Measurements from ENCODE around the gene PRR23E. TPM values are rescaled to one million over a fixed set of nuclear protein-coding genes. Genes with fewer than 3 reads are reported as not detected.

PRR23E gene
- total and polyA plus RNA-seq, 12 donors = not detected

- TF ChIP-seq CTCF (IDR thresholded peaks at IDR 0.05) = no peak
- Histone ChIP-seq H3K9me3 (peaks cover 0 to 22% (median 0%) of the 10 kb centered on the region in 11 donors), H3K27ac (no peak overlapping the region), H3K4me1 (no peaks in the 10 kb centered on the region), H3K4me3 (no peak overlapping the region), H3K36me3 (no peaks in the 10 kb centered on the region), H3K27me3 (peaks cover 0 to 4% (median 0%) of the 10 kb centered on the region in 7 donors)
- ATAC-seq = no peak
- intact Hi-C loops (cut with DNase I) = loop anchor here in 2 of 10 donors (10.0 kb wide), 2 partner anchors 501 to 511 kb away; no protein-coding TSS in a partner anchor
- DNase-seq = no peak
- 86 to 91% methylated on average over 4 of the region's 4 CpGs for WGBS, 2 donors
Observed at GRCh38 chr3:127185962-127186674, 6.8 kb upstream of the PRR23E start.

GRCh38 chr3:127187316-127187715 lies 5.6 kb upstream of the PRR23E start:
- Histone ChIP-seq H3K27ac (no peak overlapping the region), H3K36me3 (no peaks in the 10 kb centered on the region), H3K27me3 (peaks cover 0 to 4% (median 0%) of the 10 kb centered on the region in 7 donors), H3K4me3 (no peak overlapping the region), H3K4me1 (no peaks in the 10 kb centered on the region), H3K9me3 (peaks cover 0 to 34% (median 2%) of the 10 kb centered on the region in 11 donors)
- intact Hi-C loops (cut with DNase I) = loop anchor here in 2 of 10 donors (10.0 kb wide), 2 partner anchors 503 to 513 kb away; no protein-coding TSS in a partner anchor
- WGBS, 2 donors = 82 to 89% methylated on average over 1 of the region's 1 CpG
- DNase-seq (no peak), ATAC-seq (no peak)
- no peak for TF ChIP-seq CTCF (IDR thresholded peaks at IDR 0.05)

- Histone ChIP-seq H3K9me3 (peaks cover 0 to 29% (median 2%) of the 10 kb centered on the region in 11 donors), H3K36me3 (no peaks in the 10 kb centered on the region), H3K4me1 (no peaks in the 10 kb centered on the region), H3K27ac (no peak overlapping the region), H3K4me3 (no peak overlapping the region), H3K27me3 (peaks cover 0 to 22% (median 3%) of the 10 kb centered on the region in 7 donors)
- 73 to 76% methylated on average over 11 of the region's 11 CpGs for WGBS, 2 donors
- intact Hi-C loops (cut with DNase I) = no loop called here
- TF ChIP-seq CTCF (IDR thresholded peaks at IDR 0.05) = no peak
- ATAC-seq (no peak), DNase-seq (no peak)
Observed at GRCh38 chr3:127193341-127193740, 410 bp downstream of the PRR23E start.

GRCh38 chr3:127193775-127194174 lies 844 bp downstream of the PRR23E start:
- peaks cover 0 to 27% (median 6%) of the 10 kb centered on the region in 7 donors for H3K27me3 ChIP-seq
- no peak for TF ChIP-seq CTCF (IDR thresholded peaks at IDR 0.05)
- H3K4me1 ChIP-seq = no peaks in the 10 kb centered on the region
- H3K36me3 ChIP-seq = no peaks in the 10 kb centered on the region
- intact Hi-C loops (cut with DNase I) = no loop called here
- H3K9me3 ChIP-seq = peaks cover 0 to 28% (median 2%) of the 10 kb centered on the region in 11 donors
- no peak for ATAC-seq
- DNase-seq = no peak
- WGBS, 2 donors = 75 to 77% methylated on average over 3 of the region's 3 CpGs
- no peak overlapping the region for H3K27ac ChIP-seq
- H3K4me3 ChIP-seq = no peak overlapping the region

Data from heart right ventricle (tissue), 16 donors.